Measurements from ENCODE around the gene GLDN. TPM values are rescaled to one million over a fixed set of nuclear protein-coding genes. Genes with fewer than 3 reads are reported as not detected.

GLDN gene
- total and polyA plus RNA-seq, 10 of the 15 experiments (the other 5 are each of a cell fraction or from before 2014, with no cell fraction given), result 0.13 TPM; not detected in 9

- no peak for TF ChIP-seq STAT3 (IDR thresholded peaks at IDR 0.05; ENCODE audit: low read depth, low read length)
- no peak for TF ChIP-seq MTA3 (IDR thresholded peaks at IDR 0.05; ENCODE audit: borderline replicate concordance, low read length)
- TF ChIP-seq BACH1 (IDR thresholded peaks at IDR 0.05; ENCODE audit: borderline replicate concordance), result no peak
- TF ChIP-seq E4F1 (IDR thresholded peaks at IDR 0.05; ENCODE audit: borderline replicate concordance, partially characterized antibody), result no peak
- no peak for TF ChIP-seq ZZZ3 (IDR thresholded peaks at IDR 0.05; ENCODE audit: control insufficient read depth, insufficient read length, low read depth)
- no peak for TF ChIP-seq NFYB (IDR thresholded peaks at IDR 0.05; ENCODE audit: insufficient read depth, low read depth, low read length)
- no peak for TF ChIP-seq LARP7 (IDR thresholded peaks at IDR 0.05)
- no peak for TF ChIP-seq EGR1 (IDR thresholded peaks at IDR 0.05; ENCODE audit: borderline replicate concordance in 1 of 2, low read depth in 2 of 2, low read length in 2 of 2)
- no peak for TF ChIP-seq ELK1 (IDR thresholded peaks at IDR 0.05; ENCODE audit: low read depth, low read length)
- no peak for TF ChIP-seq SREBF2 (IDR thresholded peaks at IDR 0.05; ENCODE audit: low read length)
- no peak for TF ChIP-seq WRNIP1 (IDR thresholded peaks at IDR 0.05; ENCODE audit: borderline replicate concordance, low read depth, low read length)
- no peak for TF ChIP-seq ZNF274 (IDR thresholded peaks at IDR 0.05; ENCODE audit: insufficient read depth, insufficient read length)
- TF ChIP-seq IKZF1 (conservative IDR thresholded peaks at IDR 0.05), result no peak
- no peak for TF ChIP-seq ZNF384 (IDR thresholded peaks at IDR 0.05; ENCODE audit: borderline replicate concordance, low read depth, low read length)
- TF ChIP-seq ZBTB11 (CRISPR knock-in tag; IDR thresholded peaks at IDR 0.05), result no peak
- TF ChIP-seq SMC3 (IDR thresholded peaks at IDR 0.05; ENCODE audit: borderline replicate concordance, low read length), result no peak
- TF ChIP-seq E2F4 (IDR thresholded peaks at IDR 0.05; ENCODE audit: low read depth, low read length), result no peak
- TF ChIP-seq HDGF (IDR thresholded peaks at IDR 0.05), result no peak
- H2AFZ ChIP-seq (ENCODE audit: control insufficient read depth, low read depth, low read length), result no peak overlapping the region
- H4K20me1 ChIP-seq (ENCODE audit: control insufficient read depth, insufficient read depth), result no peaks in the 10 kb centered on the region
- no peaks in the 10 kb centered on the region for H3K79me2 ChIP-seq (ENCODE audit: control insufficient read depth, insufficient read depth, low read length)
- no peak overlapping the region for H3K27ac ChIP-seq (ENCODE audit: control insufficient read depth, insufficient read depth)
- no peak overlapping the region for H3K4me2 ChIP-seq (ENCODE audit: control insufficient read depth, insufficient read depth)
- no peak for DNase-seq (ENCODE audit: low read depth, low spot score)
- peaks cover 13% of the 10 kb centered on the region for H3K4me1 ChIP-seq (ENCODE audit: control insufficient read depth, insufficient read depth, low read length)
- no peak for ATAC-seq
- ChIA-PET POLR2A (no interaction called here), RAD21 (ENCODE audit: unreplicated experiment) (no interaction called here), CTCF (no interaction called here), SMC1A (ENCODE audit: uncharacterized antibody, unreplicated experiment) (no interaction called here)
- no peak for FAIRE-seq
- in situ Hi-C loops (cut with MboI), result no loop called here
- H3K4me3 ChIP-seq, result no peak overlapping the region
- no TSS peak for BruUV-seq (replicated peaks)
- no peaks in the 10 kb centered on the region for H3K36me3 ChIP-seq (ENCODE audit: control insufficient read depth in 2 of 2, insufficient read depth in 2 of 2, low read length in 1 of 2)
- no peak overlapping the region for H3K9ac ChIP-seq (ENCODE audit: control insufficient read depth, insufficient read depth, low read length)
- no peaks in the 10 kb centered on the region; the same call in 2 of the 3 replicates for H3K9me3 ChIP-seq (replicated peaks; ENCODE audit: control insufficient read depth, insufficient read depth, low read length)
- intact Hi-C loops (cut with micrococcal nuclease; ENCODE audit: unreplicated experiment), result no loop called here
- WGBS (ENCODE audit: insufficient coverage, insufficient replicate concordance, low lambda C conversion rate, missing lambda C conversion rate), result 55% methylated on average over 3 of the region's 3 CpGs
- peaks cover 11 to 22% of the 10 kb centered on the region in 2 experiments for H3K27me3 ChIP-seq (replicated peaks in 1 of 2; ENCODE audit: control insufficient read depth in 2 of 2, insufficient read depth in 2 of 2, low read length in 1 of 2)
Measured at GRCh38 chr15:51346136-51346535, 4.7 kb downstream of the GLDN start.
